ENCODE results near the gene ARHGAP26.
"Not testable (repeated sequence)": the region's sequence is repeated elsewhere in the genome, so short reads cannot be mapped to it uniquely, and the experiment has no call there.

Gene ARHGAP26

GRCh38 chr5:143106174-143106573 lies 336.0 kb downstream of the ARHGAP26 start:
- DNase-seq (ENCODE audit: low read depth) = peak; percentile 69
- no peak overlapping the region for H3K4me3 ChIP-seq (ENCODE audit: low read depth, low read length)

GRCh38 chr5:143108498-143109128 lies 338.4 kb downstream of the ARHGAP26 start:
- no peak for DNase-seq (ENCODE audit: low read depth)

GRCh38 chr5:143110591-143110990 lies 340.4 kb downstream of the ARHGAP26 start:
- H3K4me3 ChIP-seq (ENCODE audit: low read depth, low read length) = no peak overlapping the region
- no peak for DNase-seq (ENCODE audit: low read depth)

More at GRCh38 chr5:143108498-143109128, 338.4 kb downstream of the ARHGAP26 start:
- no peak overlapping the region for H3K4me3 ChIP-seq (ENCODE audit: low read depth, low read length)

- no peak overlapping the region for H3K4me3 ChIP-seq (ENCODE audit: low read depth, low read length)
These were observed 341.6 kb downstream of the ARHGAP26 start for GRCh38 chr5:143111799-143112198.

GRCh38 chr5:143113461-143113860 lies 343.3 kb downstream of the ARHGAP26 start:
- no peak for DNase-seq (ENCODE audit: low read depth)
- no peak overlapping the region for H3K4me3 ChIP-seq (ENCODE audit: low read depth, low read length)

More at GRCh38 chr5:143111799-143112198, 341.6 kb downstream of the ARHGAP26 start:
- DNase-seq (ENCODE audit: low read depth) = no peak

- no peak for DNase-seq (ENCODE audit: low read depth)
- no peak overlapping the region for H3K4me3 ChIP-seq (ENCODE audit: low read depth, low read length)
These were observed 344.3 kb downstream of the ARHGAP26 start for GRCh38 chr5:143114481-143114880.

- no peak for DNase-seq (ENCODE audit: low read depth)
- no peak overlapping the region for H3K4me3 ChIP-seq (ENCODE audit: low read depth, low read length)
These were observed 345.2 kb downstream of the ARHGAP26 start for GRCh38 chr5:143115381-143115780.

GRCh38 chr5:143116814-143117213 lies 346.6 kb downstream of the ARHGAP26 start:
- DNase-seq (ENCODE audit: low read depth) = no peak
- no peak overlapping the region for H3K4me3 ChIP-seq (ENCODE audit: low read depth, low read length)

GRCh38 chr5:143117821-143118220 lies 347.6 kb downstream of the ARHGAP26 start:
- no peak for DNase-seq (ENCODE audit: low read depth)
- H3K4me3 ChIP-seq (ENCODE audit: low read depth, low read length) = no peak overlapping the region

GRCh38 chr5:143118222-143118621 lies 348.0 kb downstream of the ARHGAP26 start:
- DNase-seq (ENCODE audit: low read depth) = no peak
- no peak overlapping the region for H3K4me3 ChIP-seq (ENCODE audit: low read depth, low read length)

GRCh38 chr5:143118818-143119217 lies 348.6 kb downstream of the ARHGAP26 start:
- DNase-seq (ENCODE audit: low read depth); H3K4me3 ChIP-seq (ENCODE audit: low read depth, low read length): not testable (repeated sequence)

- no peak overlapping the region for H3K4me3 ChIP-seq (ENCODE audit: low read depth, low read length)
- DNase-seq (ENCODE audit: low read depth) = no peak
These were observed 349.2 kb downstream of the ARHGAP26 start for GRCh38 chr5:143119291-143119769.

GRCh38 chr5:143119881-143120341 lies 349.7 kb downstream of the ARHGAP26 start:
- no peak overlapping the region for H3K4me3 ChIP-seq (ENCODE audit: low read depth, low read length)
- no peak for DNase-seq (ENCODE audit: low read depth)

GRCh38 chr5:143120460-143121134 lies 350.4 kb downstream of the ARHGAP26 start:
- no peak for DNase-seq (ENCODE audit: low read depth)

GRCh38 chr5:143121135-143121475 lies 350.9 kb downstream of the ARHGAP26 start:
- no peak overlapping the region for H3K4me3 ChIP-seq (ENCODE audit: low read depth, low read length)
- DNase-seq (ENCODE audit: low read depth) = no peak

More at GRCh38 chr5:143120460-143121134, 350.4 kb downstream of the ARHGAP26 start:
- no peak overlapping the region for H3K4me3 ChIP-seq (ENCODE audit: low read depth, low read length)

GRCh38 chr5:143124593-143124992 lies 354.4 kb downstream of the ARHGAP26 start:
- H3K4me3 ChIP-seq (ENCODE audit: low read depth, low read length) = no peak overlapping the region
- no peak for DNase-seq (ENCODE audit: low read depth)

- no peak overlapping the region for H3K4me3 ChIP-seq (ENCODE audit: low read depth, low read length)
- DNase-seq (ENCODE audit: low read depth) = no peak
These were observed 356.2 kb downstream of the ARHGAP26 start for GRCh38 chr5:143126174-143127019.

GRCh38 chr5:143128412-143129071 lies 358.4 kb downstream of the ARHGAP26 start:
- H3K4me3 ChIP-seq (ENCODE audit: low read depth, low read length) = no peak overlapping the region
- DNase-seq (ENCODE audit: low read depth) = no peak

GRCh38 chr5:143129203-143129602 lies 359.0 kb downstream of the ARHGAP26 start:
- H3K4me3 ChIP-seq (ENCODE audit: low read depth, low read length) = no peak overlapping the region
- no peak for DNase-seq (ENCODE audit: low read depth)
